ENCODE results near the gene SOST. TPM values are rescaled to one million over a fixed set of nuclear protein-coding genes. Genes with fewer than 3 reads are reported as not detected.
"Not testable (repeated sequence)": the region's sequence is repeated elsewhere in the genome, so short reads cannot be mapped to it uniquely, and the experiment has no call there.

Gene SOST
- total RNA-seq (0.14 TPM), polyA plus RNA-seq (0.30 TPM)
- long read RNA-seq, donor 1 = 0 reads
- long read RNA-seq, donor 2 = 0 reads
- long read RNA-seq, donor 3 = 0 reads
- long read RNA-seq, donor 4 = 0 reads
- long read RNA-seq, donor 5, transcript SOST-201 (2 exons, 2,300 nt) = major isoform, 5 of 5 reads
- long read RNA-seq, donor 5, partial matches to known transcripts = 0 of 5 reads
- long read RNA-seq, donor 5, other reads (novel, unspliced or antisense) = 0 of 5 reads
- long read RNA-seq, donor 6 = 0 reads
- long read RNA-seq, donor 7, partial matches to known transcripts = 0 of 1 reads
- long read RNA-seq, donor 7, other reads (novel, unspliced or antisense) = 0 of 1 reads
- long read RNA-seq, donor 8 = 0 reads
- long read RNA-seq, donor 9 = 0 reads
- long read RNA-seq, donor 10 = 0 reads

DNA sequence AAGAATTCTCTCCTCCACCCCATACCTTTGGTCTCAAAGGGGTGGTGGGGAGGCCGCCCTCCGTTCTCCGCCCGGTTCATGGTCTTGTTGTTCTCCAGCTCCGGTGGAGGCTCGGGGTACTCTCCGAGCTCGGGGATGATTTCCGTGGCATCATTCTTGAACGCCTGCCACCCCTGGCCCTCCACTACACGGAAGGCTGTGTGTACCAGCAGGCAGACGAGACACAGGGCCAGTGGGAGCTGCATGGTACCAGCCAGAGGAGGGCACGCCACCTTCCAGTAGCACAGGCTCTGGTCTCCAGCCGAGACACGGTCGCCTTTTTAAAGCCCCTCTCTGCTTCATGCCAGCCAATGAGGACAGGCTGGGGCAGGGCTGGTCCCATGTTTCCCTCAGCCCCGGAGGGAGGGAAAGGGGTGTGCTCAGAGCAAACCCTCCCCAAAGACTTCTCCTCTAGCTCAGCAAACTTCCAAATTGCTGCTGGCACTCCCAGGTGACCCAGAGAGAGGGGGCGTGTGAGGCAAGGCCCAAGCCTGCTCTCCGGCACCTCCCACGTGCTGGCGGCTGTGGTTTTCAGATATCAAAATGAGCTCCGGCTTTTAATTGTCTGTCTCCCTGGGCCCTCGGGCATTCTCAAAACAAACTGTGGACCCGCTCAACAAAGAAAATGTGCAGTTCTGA is at the start of gene SOST:
SOST (minus strand) TSS at position 295 of the 678 bp plus-strand sequence; CDS start at position 245, 50 bp downstream.
- 95% methylated on average over 24 of the region's 24 CpGs for WGBS

DNA sequence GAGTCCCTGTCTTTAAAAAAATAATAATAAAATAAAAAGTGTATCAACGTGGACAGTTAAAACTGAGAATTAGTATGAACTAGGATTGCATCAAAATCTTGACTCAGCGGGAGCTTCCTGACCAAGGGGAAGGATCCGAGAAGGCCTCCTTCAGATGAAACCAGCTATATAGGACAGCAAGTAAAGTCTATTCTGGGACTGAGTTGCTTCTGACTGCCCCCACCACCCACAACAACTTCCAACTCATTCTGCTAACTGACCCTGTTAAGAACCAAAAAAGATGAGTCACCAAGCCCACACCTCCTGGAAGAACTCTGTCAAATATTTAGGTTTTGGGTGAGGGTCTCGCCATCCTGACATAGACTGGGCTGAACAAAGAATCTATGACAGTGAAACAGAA is 49.5 kb upstream of the SOST start:
- Histone ChIP-seq H3K36me3 (ENCODE audit: control insufficient read depth in 2 of 2, insufficient read depth in 2 of 2, low read length in 1 of 2) (no peaks in the 10 kb centered on the region), H3K27me3 (ENCODE audit: control insufficient read depth in 2 of 2, insufficient read depth in 1 of 2, low read length in 1 of 2) (no peaks in the 10 kb centered on the region), H3K9me3 (ENCODE audit: control insufficient read depth in 2 of 2, insufficient read depth in 1 of 2, low read length in 1 of 2) (no peaks in the 10 kb centered on the region), H3K4me1 (ENCODE audit: control insufficient read depth in 2 of 2, insufficient read depth in 2 of 2, low read length in 2 of 2) (no peaks in the 10 kb centered on the region), H3K27ac (ENCODE audit: low read depth in 1 of 2, low read length in 1 of 2) (no peak overlapping the region), H3K4me3 (ENCODE audit: low read length in 2 of 2) (no peak overlapping the region)
- 95% methylated on average over 4 of the region's 4 CpGs for WGBS
- no peak for DNase-seq (ENCODE audit: low read depth in 6 of 9, low spot score in 9 of 9)

More for the DNA sequence above, at the start of gene SOST:
- no peaks in the 10 kb centered on the region for H3K36me3 ChIP-seq (ENCODE audit: control insufficient read depth in 2 of 2, insufficient read depth in 2 of 2, low read length in 1 of 2)
- no peaks in the 10 kb centered on the region for H3K9me3 ChIP-seq (ENCODE audit: control insufficient read depth in 2 of 2, insufficient read depth in 1 of 2, low read length in 1 of 2)
- H3K27me3 ChIP-seq (ENCODE audit: control insufficient read depth in 2 of 2, insufficient read depth in 1 of 2, low read length in 1 of 2) = peaks cover 26 to 50% of the 10 kb centered on the region in 2 donors
- no peak within 1 kb of the TSS for H3K27ac ChIP-seq (ENCODE audit: low read depth in 1 of 2, low read length in 1 of 2)
- no peak for DNase-seq (ENCODE audit: low read depth in 6 of 9, low spot score in 9 of 9)
- no peaks in the 10 kb centered on the region for H3K4me1 ChIP-seq (ENCODE audit: control insufficient read depth in 2 of 2, insufficient read depth in 2 of 2, low read length in 2 of 2)
- no peak within 1 kb of the TSS for H3K4me3 ChIP-seq (ENCODE audit: low read length in 2 of 2)

DNA sequence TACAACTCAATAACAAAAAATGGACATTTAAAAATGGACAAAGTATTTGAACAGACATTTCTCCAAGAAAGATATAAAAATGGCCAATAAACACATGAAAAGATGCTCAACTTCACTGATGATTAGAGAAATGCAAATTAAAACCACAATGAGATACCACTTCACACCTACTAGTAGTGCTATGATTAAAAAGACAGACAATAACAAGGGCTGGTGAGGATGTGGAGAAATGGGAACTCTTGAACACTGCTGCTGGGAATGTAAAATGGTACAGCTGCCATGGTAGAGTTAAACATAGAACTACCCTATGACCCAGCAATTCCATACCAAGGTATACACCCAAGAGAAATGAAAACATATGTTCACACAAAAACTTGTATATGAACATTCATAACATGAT is 46.5 kb upstream of the SOST start:
- H3K4me1 ChIP-seq (ENCODE audit: control insufficient read depth in 2 of 2, insufficient read depth in 2 of 2, low read length in 2 of 2) = no peaks in the 10 kb centered on the region
- H3K27me3 ChIP-seq (ENCODE audit: control insufficient read depth in 2 of 2, insufficient read depth in 1 of 2, low read length in 1 of 2) = peaks cover 0 to 4% of the 10 kb centered on the region in 2 donors
- no peak overlapping the region for H3K27ac ChIP-seq (ENCODE audit: low read depth in 1 of 2, low read length in 1 of 2)
- H3K36me3 ChIP-seq (ENCODE audit: control insufficient read depth in 2 of 2, insufficient read depth in 2 of 2, low read length in 1 of 2) = no peaks in the 10 kb centered on the region
- H3K9me3 ChIP-seq (ENCODE audit: control insufficient read depth in 2 of 2, insufficient read depth in 1 of 2, low read length in 1 of 2) = no peaks in the 10 kb centered on the region
- H3K4me3 ChIP-seq (ENCODE audit: low read length in 2 of 2) = no peak overlapping the region
- no peak for DNase-seq (ENCODE audit: low read depth in 6 of 9, low spot score in 9 of 9)

DNA sequence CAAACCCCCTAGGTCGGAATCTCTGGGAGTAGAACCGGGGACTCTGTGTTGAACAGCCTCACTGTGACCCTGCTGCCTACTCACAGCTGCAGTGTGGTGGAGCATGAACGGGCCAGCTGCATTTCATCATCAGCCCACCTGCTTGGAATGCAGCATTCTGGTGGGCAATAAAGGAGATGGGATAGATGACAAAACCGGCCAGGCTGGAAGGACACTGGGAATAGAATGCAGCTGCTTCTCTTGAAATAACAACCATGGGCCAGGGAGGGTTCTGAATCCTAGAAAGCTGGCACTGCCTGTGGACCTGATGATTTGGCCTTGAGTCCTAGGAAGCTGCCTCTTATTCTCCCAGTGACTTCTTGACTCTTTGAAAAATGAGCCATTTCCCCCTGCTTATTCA is 45.2 kb upstream of the SOST start:
- H3K27ac ChIP-seq (ENCODE audit: low read depth in 1 of 2, low read length in 1 of 2) = no peak overlapping the region
- no peaks in the 10 kb centered on the region for H3K36me3 ChIP-seq (ENCODE audit: control insufficient read depth in 2 of 2, insufficient read depth in 2 of 2, low read length in 1 of 2)
- no peaks in the 10 kb centered on the region for H3K9me3 ChIP-seq (ENCODE audit: control insufficient read depth in 2 of 2, insufficient read depth in 1 of 2, low read length in 1 of 2)
- DNase-seq (ENCODE audit: low read depth in 6 of 9, low spot score in 9 of 9) = no peak
- WGBS = 81% methylated on average over 4 of the region's 4 CpGs
- H3K27me3 ChIP-seq (ENCODE audit: control insufficient read depth in 2 of 2, insufficient read depth in 1 of 2, low read length in 1 of 2) = peaks cover 0 to 4% of the 10 kb centered on the region in 2 donors
- H3K4me1 ChIP-seq (ENCODE audit: control insufficient read depth in 2 of 2, insufficient read depth in 2 of 2, low read length in 2 of 2) = no peaks in the 10 kb centered on the region
- H3K4me3 ChIP-seq (ENCODE audit: low read length in 2 of 2) = no peak overlapping the region

DNA sequence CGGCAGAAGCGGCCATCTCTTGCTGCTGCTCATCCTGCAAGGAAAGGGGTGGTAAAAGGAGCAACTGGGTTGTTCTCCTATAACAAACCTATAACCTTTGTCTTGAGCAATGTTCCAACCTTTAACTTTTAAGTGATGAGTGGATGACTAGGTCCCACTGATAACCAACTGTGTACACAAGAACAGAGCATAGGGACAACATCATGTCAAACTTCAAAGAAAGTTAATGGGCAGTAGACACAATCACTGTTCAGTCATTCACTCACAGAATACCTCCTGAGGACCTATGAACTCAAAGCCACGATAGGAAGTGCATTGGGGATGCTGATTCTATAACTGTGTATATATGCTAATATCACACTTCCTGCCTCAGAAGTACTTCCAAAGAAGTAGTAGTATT is 43.3 kb upstream of the SOST start:
- Histone ChIP-seq H3K36me3 (ENCODE audit: control insufficient read depth in 2 of 2, insufficient read depth in 2 of 2, low read length in 1 of 2) (no peaks in the 10 kb centered on the region), H3K27me3 (ENCODE audit: control insufficient read depth in 2 of 2, insufficient read depth in 1 of 2, low read length in 1 of 2) (peaks cover 0 to 4% of the 10 kb centered on the region in 2 donors), H3K4me1 (ENCODE audit: control insufficient read depth in 2 of 2, insufficient read depth in 2 of 2, low read length in 2 of 2) (no peaks in the 10 kb centered on the region), H3K4me3 (ENCODE audit: low read length in 2 of 2) (no peak overlapping the region), H3K9me3 (ENCODE audit: control insufficient read depth in 2 of 2, insufficient read depth in 1 of 2, low read length in 1 of 2) (no peaks in the 10 kb centered on the region), H3K27ac (ENCODE audit: low read depth in 1 of 2, low read length in 1 of 2) (no peak overlapping the region)
- no peak for DNase-seq (ENCODE audit: low read depth in 6 of 9, low spot score in 9 of 9)
- WGBS = 69% methylated on average over 3 of the region's 3 CpGs

DNA sequence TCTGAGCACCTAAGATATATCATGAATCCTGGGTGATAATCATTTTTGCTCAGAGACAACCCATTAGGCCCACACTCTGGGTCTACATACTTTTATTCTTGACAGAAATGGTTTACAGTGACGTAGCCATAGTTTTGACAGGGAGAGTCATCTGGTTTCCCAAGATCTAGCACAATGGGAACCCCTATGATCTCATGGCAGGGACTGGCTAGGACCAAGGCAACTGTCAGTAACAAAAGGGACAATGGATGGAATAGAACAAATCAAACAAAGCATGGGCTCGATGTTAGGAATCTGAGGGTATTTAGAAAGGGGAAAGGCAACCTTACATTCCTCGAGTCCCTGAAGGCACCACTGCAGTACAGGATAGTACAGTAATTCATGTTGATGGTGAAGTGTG is 42.1 kb upstream of the SOST start:
- DNase-seq (ENCODE audit: low read depth in 6 of 9, low spot score in 9 of 9) = no peak

DNA sequence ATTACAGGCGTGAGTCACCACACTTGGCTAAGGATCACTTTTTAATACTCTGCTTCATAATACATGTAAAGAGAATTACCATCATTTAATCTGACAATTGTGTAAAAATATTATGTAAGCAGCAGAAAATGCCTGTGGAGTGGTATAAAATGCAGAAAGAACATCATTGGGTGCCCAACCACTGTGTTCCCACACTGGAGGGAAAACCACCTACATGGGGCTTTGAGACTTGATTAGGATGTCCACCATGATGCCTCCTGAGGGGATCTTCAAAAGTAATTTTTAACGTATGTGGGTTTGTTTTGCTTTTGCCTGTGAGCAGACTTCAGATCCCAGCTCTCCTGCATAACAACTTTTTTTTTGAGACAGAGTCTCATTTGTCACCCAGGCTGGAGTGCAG is 40.5 kb upstream of the SOST start:
- 97% methylated on average over 2 of the region's 2 CpGs for WGBS
- Histone ChIP-seq H3K36me3 (ENCODE audit: control insufficient read depth in 2 of 2, insufficient read depth in 2 of 2, low read length in 1 of 2) (no peaks in the 10 kb centered on the region), H3K27me3 (ENCODE audit: control insufficient read depth in 2 of 2, insufficient read depth in 1 of 2, low read length in 1 of 2) (peaks cover 0 to 4% of the 10 kb centered on the region in 2 donors), H3K4me1 (ENCODE audit: control insufficient read depth in 2 of 2, insufficient read depth in 2 of 2, low read length in 2 of 2) (no peaks in the 10 kb centered on the region), H3K9me3 (ENCODE audit: control insufficient read depth in 2 of 2, insufficient read depth in 1 of 2, low read length in 1 of 2) (no peaks in the 10 kb centered on the region), H3K4me3 (ENCODE audit: low read length in 2 of 2) (no peak overlapping the region), H3K27ac (ENCODE audit: low read depth in 1 of 2, low read length in 1 of 2) (no peak overlapping the region)
- DNase-seq (ENCODE audit: low read depth in 6 of 9, low spot score in 9 of 9) = no peak

More for the DNA sequence above, 42.1 kb upstream of the SOST start:
- H3K27ac ChIP-seq (ENCODE audit: low read depth in 1 of 2, low read length in 1 of 2) = no peak overlapping the region
- H3K4me3 ChIP-seq (ENCODE audit: low read length in 2 of 2) = no peak overlapping the region
- no peaks in the 10 kb centered on the region for H3K9me3 ChIP-seq (ENCODE audit: control insufficient read depth in 2 of 2, insufficient read depth in 1 of 2, low read length in 1 of 2)
- no peaks in the 10 kb centered on the region for H3K4me1 ChIP-seq (ENCODE audit: control insufficient read depth in 2 of 2, insufficient read depth in 2 of 2, low read length in 2 of 2)
- H3K36me3 ChIP-seq (ENCODE audit: control insufficient read depth in 2 of 2, insufficient read depth in 2 of 2, low read length in 1 of 2) = no peaks in the 10 kb centered on the region
- 96% methylated on average over 3 of the region's 3 CpGs for WGBS
- peaks cover 0 to 4% of the 10 kb centered on the region in 2 donors for H3K27me3 ChIP-seq (ENCODE audit: control insufficient read depth in 2 of 2, insufficient read depth in 1 of 2, low read length in 1 of 2)

DNA sequence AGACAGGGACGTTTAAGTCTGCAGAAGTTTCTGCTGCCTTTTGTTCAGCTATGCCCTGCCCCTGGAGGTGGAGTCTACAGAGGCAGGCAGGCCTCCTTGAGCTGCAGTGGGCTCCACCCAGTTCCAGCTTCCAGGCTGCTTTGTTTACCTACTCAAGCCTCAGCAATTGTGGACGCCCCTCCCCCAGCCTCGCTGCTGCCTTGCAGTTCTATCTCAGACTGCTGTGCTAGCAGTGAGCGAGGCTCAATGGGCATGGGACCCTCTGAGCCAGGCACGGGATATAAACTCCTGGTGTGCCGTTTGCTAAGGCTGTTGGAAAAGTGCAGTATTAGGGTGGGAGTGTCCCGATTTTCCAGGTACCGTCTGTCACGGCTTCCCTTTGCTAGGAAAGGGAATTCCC is 39.4 kb upstream of the SOST start:
- H3K27ac ChIP-seq (ENCODE audit: low read depth in 1 of 2, low read length in 1 of 2); H3K4me1 ChIP-seq (ENCODE audit: control insufficient read depth in 2 of 2, insufficient read depth in 2 of 2, low read length in 2 of 2): not testable (repeated sequence)

DNA sequence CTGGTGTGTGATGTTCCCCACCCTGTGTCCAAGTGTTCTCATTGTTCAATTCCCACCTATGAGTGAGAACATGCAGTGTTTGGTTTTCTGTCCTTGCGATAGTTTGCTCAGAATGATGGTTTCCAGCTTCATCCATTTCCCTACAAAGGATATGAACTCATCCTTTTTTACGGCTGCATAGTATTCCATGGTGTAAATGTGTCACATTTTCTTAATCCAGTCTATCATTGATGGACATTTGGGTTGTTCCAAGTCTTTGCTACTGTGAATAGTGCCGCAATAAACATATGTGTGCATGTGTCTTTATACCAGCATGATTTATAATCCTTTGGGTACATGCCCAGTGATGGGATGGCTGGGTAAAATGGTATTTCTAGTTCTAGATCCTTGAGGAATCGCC is 34.1 kb upstream of the SOST start:
- H3K36me3 ChIP-seq (ENCODE audit: control insufficient read depth in 2 of 2, insufficient read depth in 2 of 2, low read length in 1 of 2); H3K4me3 ChIP-seq (ENCODE audit: low read length in 2 of 2); H3K27me3 ChIP-seq (ENCODE audit: control insufficient read depth in 2 of 2, insufficient read depth in 1 of 2, low read length in 1 of 2); H3K9me3 ChIP-seq (ENCODE audit: control insufficient read depth in 2 of 2, insufficient read depth in 1 of 2, low read length in 1 of 2); H3K27ac ChIP-seq (ENCODE audit: low read depth in 1 of 2, low read length in 1 of 2); H3K4me1 ChIP-seq (ENCODE audit: control insufficient read depth in 2 of 2, insufficient read depth in 2 of 2, low read length in 2 of 2); DNase-seq (ENCODE audit: low read depth in 6 of 9, low spot score in 9 of 9): not testable (repeated sequence)
- 91% methylated on average over 4 of the region's 4 CpGs for WGBS

More for the DNA sequence above, 39.4 kb upstream of the SOST start:
- H3K27me3 ChIP-seq (ENCODE audit: control insufficient read depth in 2 of 2, insufficient read depth in 1 of 2, low read length in 1 of 2); H3K9me3 ChIP-seq (ENCODE audit: control insufficient read depth in 2 of 2, insufficient read depth in 1 of 2, low read length in 1 of 2); H3K4me3 ChIP-seq (ENCODE audit: low read length in 2 of 2); DNase-seq (ENCODE audit: low read depth in 6 of 9, low spot score in 9 of 9); H3K36me3 ChIP-seq (ENCODE audit: control insufficient read depth in 2 of 2, insufficient read depth in 2 of 2, low read length in 1 of 2): not testable (repeated sequence)
- WGBS = 97% methylated on average over 8 of the region's 9 CpGs

Data from thymus (tissue), 14 donors.